ENCODE measurements around the gene CRTC2. TPM values are rescaled to one million over a fixed set of nuclear protein-coding genes. Genes with fewer than 3 reads are reported as not detected.
"Not testable (repeated sequence)": the region's sequence is repeated elsewhere in the genome, so short reads cannot be mapped to it uniquely, and the experiment has no call there.

CRTC2 gene
- total RNA-seq, 1 experiment from 2014 or later: 33.8 TPM

DNA sequence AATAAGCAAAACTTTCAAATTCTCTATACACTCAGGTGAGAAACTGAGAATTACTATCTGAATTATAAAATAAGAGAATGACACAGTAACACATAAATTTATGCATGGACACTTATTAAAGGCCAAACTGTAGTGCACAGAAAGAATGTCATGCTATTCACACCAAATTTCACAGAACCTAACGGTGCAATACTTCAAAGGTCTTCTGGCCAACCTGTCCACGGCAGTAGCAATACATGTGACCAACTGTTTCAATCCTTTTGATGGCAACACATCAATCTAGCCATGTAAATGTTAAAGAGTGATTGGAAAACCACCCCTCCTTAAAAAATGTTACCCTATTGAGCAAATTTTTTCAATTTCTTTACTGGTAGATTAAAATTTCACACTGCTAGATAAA is 46.1 kb downstream of the CRTC2 start (continued):
- no peak for TF ChIP-seq ZNF274 (IDR thresholded peaks at IDR 0.05; ENCODE audit: low read depth, low read length)
- no peak for TF ChIP-seq ZFX (IDR thresholded peaks at IDR 0.05)
- no peak for TF ChIP-seq POLR2AphosphoS5 (IDR thresholded peaks at IDR 0.05; ENCODE audit: low read depth, low read length)
- TF ChIP-seq YY1 (IDR thresholded peaks at IDR 0.05; ENCODE audit: extremely low read depth, insufficient replicate concordance, low read depth, low read length): no peak
- TF ChIP-seq CBX3 (IDR thresholded peaks at IDR 0.05; ENCODE audit: low read depth): no peak
- TF ChIP-seq SIN3A (IDR thresholded peaks at IDR 0.05; ENCODE audit: low read depth): no peak
- TF ChIP-seq EZH2phosphoT487 (IDR thresholded peaks at IDR 0.05; ENCODE audit: borderline replicate concordance): no peak
- no peak for TF ChIP-seq POLR2A (IDR thresholded peaks at IDR 0.05; ENCODE audit: borderline replicate concordance, extremely low read depth, insufficient read depth, insufficient read length)

DNA sequence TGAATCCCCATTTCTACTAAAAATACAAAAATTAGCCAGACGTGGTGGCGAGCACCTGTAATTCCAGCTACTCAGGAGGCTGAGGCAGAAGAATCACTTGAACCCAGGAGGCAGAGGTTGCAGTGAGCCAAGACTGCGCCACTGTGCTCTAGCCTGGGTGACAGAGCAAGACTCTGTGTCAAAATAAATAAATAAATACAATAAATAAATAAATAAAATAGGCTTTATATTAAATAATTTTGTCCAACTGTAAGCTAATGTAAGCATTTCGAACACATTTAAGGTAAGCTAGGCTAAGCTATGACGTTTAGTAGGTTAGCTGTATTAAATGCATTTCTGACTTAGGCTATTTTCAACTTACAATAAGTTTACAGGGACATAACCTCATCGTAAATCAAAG is 47.9 kb downstream of the CRTC2 start:
- H3K4me3 ChIP-seq (replicated peaks in 1 of 2; ENCODE audit: low read depth in 1 of 2, low read length in 2 of 2); H3K9me2 ChIP-seq (ENCODE audit: insufficient read depth); POLR2A ChIA-PET; intact Hi-C loops (cut with micrococcal nuclease); RAD21 ChIA-PET (ENCODE audit: low non-redundant PET in 1 of 2, low total read pairs in 2 of 2, uncharacterized antibody in 2 of 2, unreplicated experiment in 2 of 2); H2AFZ ChIP-seq (ENCODE audit: low read depth, low read length, poor library complexity, severe bottlenecking); DNase-seq (ENCODE audit: low read depth, low spot score); H3K9ac ChIP-seq (ENCODE audit: low read length); BruUV-seq (replicated peaks); CTCF ChIA-PET; H4K20me1 ChIP-seq (ENCODE audit: insufficient read depth); H3K36me3 ChIP-seq (ENCODE audit: control insufficient read depth in 1 of 2, insufficient read depth in 2 of 2, low read length in 2 of 2); H3K27me3 ChIP-seq (ENCODE audit: insufficient read depth, low read length); ATAC-seq; H3K4me2 ChIP-seq (ENCODE audit: low read length); H3K27ac ChIP-seq (ENCODE audit: low read depth, low read length); H3K9me3 ChIP-seq (ENCODE audit: control insufficient read depth in 1 of 2, insufficient read depth in 1 of 2, low read depth in 1 of 2, low read length in 2 of 2): not testable (repeated sequence)
- peaks cover 0 to 15% of the 10 kb centered on the region in 2 experiments; a peak in 3 of 4 replicates for H3K4me1 ChIP-seq (ENCODE audit: control insufficient read depth in 1 of 2, insufficient read depth in 2 of 2, low read length in 2 of 2)
- peaks cover 84% of the 10 kb centered on the region for H3K79me2 ChIP-seq (ENCODE audit: insufficient read depth, low read length)

DNA sequence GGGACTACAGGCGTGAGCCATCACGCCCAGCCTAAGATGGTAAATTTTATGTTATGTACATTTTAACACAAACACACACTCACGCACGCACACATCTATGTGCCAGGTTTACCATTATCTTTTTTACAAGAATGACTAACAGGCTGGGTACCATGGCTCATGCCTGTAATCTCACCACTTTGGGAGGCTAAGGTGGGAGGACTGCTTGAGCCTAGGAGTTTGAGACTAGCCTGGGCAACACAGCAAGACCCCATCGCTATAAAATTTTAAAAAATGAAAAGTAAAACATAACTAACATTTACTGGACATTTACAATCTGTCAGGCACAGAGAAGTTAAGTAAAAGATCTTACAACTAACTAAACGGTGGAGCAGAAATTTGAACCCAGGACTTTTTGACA is 50.3 kb downstream of the CRTC2 start:
- POLR2A ChIA-PET: no interaction called here
- Histone ChIP-seq H3K36me3 (ENCODE audit: control insufficient read depth in 1 of 2, insufficient read depth in 2 of 2, low read length in 2 of 2) (0 out of 4 replicates have a peak, but pooled peaks cover 0 to 3% of the 10 kb centered on the region in 2 experiments), H3K79me2 (ENCODE audit: insufficient read depth, low read length) (peaks cover 89% of the 10 kb centered on the region), H3K4me3 (replicated peaks in 1 of 2; ENCODE audit: low read depth in 1 of 2, low read length in 2 of 2) (no peak overlapping the region), H3K27ac (ENCODE audit: low read depth, low read length) (no peak overlapping the region), H3K4me2 (ENCODE audit: low read length) (no peak overlapping the region), H3K9me2 (ENCODE audit: insufficient read depth) (no peaks in the 10 kb centered on the region), H2AFZ (ENCODE audit: low read depth, low read length, poor library complexity, severe bottlenecking) (no peak overlapping the region), H3K9me3 (ENCODE audit: control insufficient read depth in 1 of 2, insufficient read depth in 1 of 2, low read depth in 1 of 2, low read length in 2 of 2) (no peaks in the 10 kb centered on the region), H3K9ac (ENCODE audit: low read length) (no peak overlapping the region), H3K27me3 (ENCODE audit: insufficient read depth, low read length) (no peaks in the 10 kb centered on the region), H3K4me1 (ENCODE audit: control insufficient read depth in 1 of 2, insufficient read depth in 2 of 2, low read length in 2 of 2) (peaks cover 0 to 22% of the 10 kb centered on the region in 2 experiments; a peak in 3 of 4 replicates), H4K20me1 (ENCODE audit: insufficient read depth) (no peaks in the 10 kb centered on the region)
- RAD21 ChIA-PET (ENCODE audit: low non-redundant PET in 1 of 2, low total read pairs in 2 of 2, uncharacterized antibody in 2 of 2, unreplicated experiment in 2 of 2): no interaction called here
- CTCF ChIA-PET: no interaction called here
- intact Hi-C loops (cut with micrococcal nuclease): loop anchor here (10.0 kb wide), 1 partner anchor 53 kb away; no protein-coding TSS in a partner anchor
- ATAC-seq: no peak
- BruUV-seq (replicated peaks): no TSS peak
- DNase-seq (ENCODE audit: low read depth, low spot score): no peak
- TF ChIP-seq SP1 (IDR thresholded peaks at IDR 0.05; ENCODE audit: low read depth) (no peak), CBX3 (IDR thresholded peaks at IDR 0.05; ENCODE audit: low read depth) (no peak), ELF1 (IDR thresholded peaks at IDR 0.05; ENCODE audit: borderline replicate concordance, low read depth) (no peak), SIN3A (IDR thresholded peaks at IDR 0.05; ENCODE audit: low read depth) (no peak), YY1 (IDR thresholded peaks at IDR 0.05; ENCODE audit: extremely low read depth, insufficient replicate concordance, low read depth, low read length) (no peak), EZH2 (IDR thresholded peaks at IDR 0.05) (no peak), CEBPB (IDR thresholded peaks at IDR 0.05; ENCODE audit: low read depth) (no peak)
- TF ChIP-seq, protein P1, sequence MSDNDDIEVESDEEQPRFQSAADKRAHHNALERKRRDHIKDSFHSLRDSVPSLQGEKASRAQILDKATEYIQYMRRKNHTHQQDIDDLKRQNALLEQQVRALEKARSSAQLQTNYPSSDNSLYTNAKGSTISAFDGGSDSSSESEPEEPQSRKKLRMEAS (IDR thresholded peaks at IDR 0.05): no peak
- TF ChIP-seq, protein P2, sequence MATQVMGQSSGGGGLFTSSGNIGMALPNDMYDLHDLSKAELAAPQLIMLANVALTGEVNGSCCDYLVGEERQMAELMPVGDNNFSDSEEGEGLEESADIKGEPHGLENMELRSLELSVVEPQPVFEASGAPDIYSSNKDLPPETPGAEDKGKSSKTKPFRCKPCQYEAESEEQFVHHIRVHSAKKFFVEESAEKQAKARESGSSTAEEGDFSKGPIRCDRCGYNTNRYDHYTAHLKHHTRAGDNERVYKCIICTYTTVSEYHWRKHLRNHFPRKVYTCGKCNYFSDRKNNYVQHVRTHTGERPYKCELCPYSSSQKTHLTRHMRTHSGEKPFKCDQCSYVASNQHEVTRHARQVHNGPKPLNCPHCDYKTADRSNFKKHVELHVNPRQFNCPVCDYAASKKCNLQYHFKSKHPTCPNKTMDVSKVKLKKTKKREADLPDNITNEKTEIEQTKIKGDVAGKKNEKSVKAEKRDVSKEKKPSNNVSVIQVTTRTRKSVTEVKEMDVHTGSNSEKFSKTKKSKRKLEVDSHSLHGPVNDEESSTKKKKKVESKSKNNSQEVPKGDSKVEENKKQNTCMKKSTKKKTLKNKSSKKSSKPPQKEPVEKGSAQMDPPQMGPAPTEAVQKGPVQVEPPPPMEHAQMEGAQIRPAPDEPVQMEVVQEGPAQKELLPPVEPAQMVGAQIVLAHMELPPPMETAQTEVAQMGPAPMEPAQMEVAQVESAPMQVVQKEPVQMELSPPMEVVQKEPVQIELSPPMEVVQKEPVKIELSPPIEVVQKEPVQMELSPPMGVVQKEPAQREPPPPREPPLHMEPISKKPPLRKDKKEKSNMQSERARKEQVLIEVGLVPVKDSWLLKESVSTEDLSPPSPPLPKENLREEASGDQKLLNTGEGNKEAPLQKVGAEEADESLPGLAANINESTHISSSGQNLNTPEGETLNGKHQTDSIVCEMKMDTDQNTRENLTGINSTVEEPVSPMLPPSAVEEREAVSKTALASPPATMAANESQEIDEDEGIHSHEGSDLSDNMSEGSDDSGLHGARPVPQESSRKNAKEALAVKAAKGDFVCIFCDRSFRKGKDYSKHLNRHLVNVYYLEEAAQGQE (IDR thresholded peaks at IDR 0.05; ENCODE audit: low read depth): no peak
